IPS-18a (cell line): ENCODE data around the gene DRC7.

Experiments used
- H3K27ac ChIP-seq: one replicate; pipeline ENCODE4 v1.5.1; 2013; ENCODE audit warnings: low read length
- H3K27me3 ChIP-seq: one replicate; pipeline ENCODE4 v1.6.1; 2013; ENCODE audit warnings: mild to moderate bottlenecking, low read length; ENCODE audit not compliant: control insufficient read depth, insufficient read depth
- H3K36me3 ChIP-seq: one replicate; pipeline ENCODE4 v1.6.1; 2013; ENCODE audit warnings: low read depth, low read length; ENCODE audit not compliant: control insufficient read depth
- H3K4me1 ChIP-seq: one replicate; pipeline ENCODE4 v1.6.1; 2013; ENCODE audit warnings: low read depth, low read length; ENCODE audit not compliant: control insufficient read depth
- H3K4me3 ChIP-seq: one replicate; pipeline ENCODE4 v1.5.1; 2013; ENCODE audit warnings: low read length
- H3K9ac ChIP-seq: one replicate; pipeline ENCODE4 v1.6.1; 2013; ENCODE audit warnings: mild to moderate bottlenecking, low read length, moderate library complexity
- H3K9me3 ChIP-seq: one replicate; pipeline ENCODE4 v1.6.1; 2013; ENCODE audit warnings: low read depth, low read length; ENCODE audit not compliant: control insufficient read depth

Gene DRC7

DNA sequence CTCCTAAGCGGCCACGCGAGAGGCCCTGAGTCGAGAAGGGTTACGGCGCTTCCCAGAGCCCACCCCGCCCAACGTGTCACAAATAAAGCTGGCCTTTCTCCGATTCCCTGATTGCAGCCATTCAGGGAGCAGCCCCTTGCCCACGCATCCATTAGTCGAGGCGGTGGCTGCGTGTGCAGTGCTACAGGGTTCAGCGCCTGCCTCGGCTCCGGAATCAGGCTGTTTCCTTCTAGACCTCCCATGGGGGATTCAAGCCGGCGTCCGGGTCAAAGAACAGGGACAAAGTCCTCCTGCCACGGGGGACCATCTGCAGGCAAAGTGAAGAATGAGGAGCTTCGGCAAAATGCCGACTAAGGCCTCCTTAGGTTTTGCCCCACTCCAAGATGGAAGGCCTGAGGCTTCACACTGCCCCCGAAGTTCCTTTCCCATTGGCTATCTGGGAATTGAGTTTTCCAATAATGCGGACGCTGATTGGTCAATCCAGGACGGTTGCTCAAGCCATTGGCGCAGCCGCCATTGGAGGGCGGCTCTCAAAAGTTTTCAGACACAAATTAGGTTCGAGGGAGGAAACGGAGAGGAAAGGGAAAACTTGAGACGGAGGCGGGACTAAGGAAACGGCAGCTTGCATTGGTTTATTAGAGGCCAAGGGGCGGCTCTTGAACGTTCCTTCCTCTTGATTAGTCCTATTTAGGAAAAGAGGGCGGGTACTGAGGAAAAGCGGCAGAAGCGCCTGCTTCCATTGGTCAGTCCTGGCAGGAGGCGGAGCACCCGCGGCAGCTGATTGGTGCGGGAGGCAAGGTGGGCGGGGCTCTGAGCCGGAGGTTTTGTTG lies 40.5 kb downstream of the DRC7 start:
- Histone ChIP-seq H3K4me3 (peak overlapping the region; percentile 91), H3K4me1 (peaks cover 7% of the 10 kb centered on the region), H3K27me3 (no peaks in the 10 kb centered on the region), H3K27ac (peak overlapping the region; percentile 96), H3K9me3 (no peaks in the 10 kb centered on the region), H3K36me3 (no peaks in the 10 kb centered on the region), H3K9ac (peak overlapping the region; percentile 97)

DNA sequence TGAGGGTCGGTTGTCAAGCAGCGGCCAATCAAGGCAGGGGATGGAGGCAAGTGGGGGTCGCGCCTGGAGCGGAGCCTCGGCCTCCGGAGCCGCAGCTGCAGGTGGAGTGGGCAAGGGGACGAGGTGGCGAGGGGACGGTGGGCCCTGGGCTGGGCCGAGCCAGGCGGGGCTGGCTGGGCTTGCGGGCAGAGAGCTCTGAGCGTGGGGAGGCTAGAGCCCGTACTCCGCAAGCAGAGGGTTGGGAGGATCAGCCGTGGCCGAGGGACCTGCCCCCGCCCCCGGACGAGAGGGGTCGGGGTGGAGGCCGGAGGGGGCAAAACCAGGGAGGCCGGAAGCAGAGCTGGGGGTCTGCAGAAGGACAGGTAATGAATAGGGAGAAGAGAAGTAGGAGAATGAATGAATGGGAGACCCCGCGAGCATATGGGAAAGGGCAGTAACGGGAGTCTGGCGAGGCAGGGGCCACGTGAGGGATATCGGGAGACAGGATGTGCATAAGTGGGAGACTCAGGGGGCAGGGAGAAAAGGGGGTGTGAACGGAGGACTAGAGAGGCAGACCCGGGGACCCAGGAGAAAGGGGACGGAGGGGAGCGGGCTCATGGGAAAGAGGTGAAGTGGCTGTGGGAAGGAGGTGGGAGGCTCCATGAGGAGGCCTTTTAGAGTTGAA lies 41.3 kb downstream of the DRC7 start, which contains the start of gene KATNB1:
KATNB1 (plus strand) TSS at position 16 of the 664 bp plus-strand sequence. CDS start 1,474 bp downstream, outside the sequence.
- H3K27ac ChIP-seq: peak within 1 kb of the TSS; percentile 96
- no peaks in the 10 kb centered on the region for H3K9me3 ChIP-seq
- H3K36me3 ChIP-seq: no peaks in the 10 kb centered on the region
- no peaks in the 10 kb centered on the region for H3K27me3 ChIP-seq
- H3K4me3 ChIP-seq: peak within 1 kb of the TSS; percentile 91
- peak within 1 kb of the TSS; percentile 97 for H3K9ac ChIP-seq
- peaks cover 7% of the 10 kb centered on the region for H3K4me1 ChIP-seq

DNA sequence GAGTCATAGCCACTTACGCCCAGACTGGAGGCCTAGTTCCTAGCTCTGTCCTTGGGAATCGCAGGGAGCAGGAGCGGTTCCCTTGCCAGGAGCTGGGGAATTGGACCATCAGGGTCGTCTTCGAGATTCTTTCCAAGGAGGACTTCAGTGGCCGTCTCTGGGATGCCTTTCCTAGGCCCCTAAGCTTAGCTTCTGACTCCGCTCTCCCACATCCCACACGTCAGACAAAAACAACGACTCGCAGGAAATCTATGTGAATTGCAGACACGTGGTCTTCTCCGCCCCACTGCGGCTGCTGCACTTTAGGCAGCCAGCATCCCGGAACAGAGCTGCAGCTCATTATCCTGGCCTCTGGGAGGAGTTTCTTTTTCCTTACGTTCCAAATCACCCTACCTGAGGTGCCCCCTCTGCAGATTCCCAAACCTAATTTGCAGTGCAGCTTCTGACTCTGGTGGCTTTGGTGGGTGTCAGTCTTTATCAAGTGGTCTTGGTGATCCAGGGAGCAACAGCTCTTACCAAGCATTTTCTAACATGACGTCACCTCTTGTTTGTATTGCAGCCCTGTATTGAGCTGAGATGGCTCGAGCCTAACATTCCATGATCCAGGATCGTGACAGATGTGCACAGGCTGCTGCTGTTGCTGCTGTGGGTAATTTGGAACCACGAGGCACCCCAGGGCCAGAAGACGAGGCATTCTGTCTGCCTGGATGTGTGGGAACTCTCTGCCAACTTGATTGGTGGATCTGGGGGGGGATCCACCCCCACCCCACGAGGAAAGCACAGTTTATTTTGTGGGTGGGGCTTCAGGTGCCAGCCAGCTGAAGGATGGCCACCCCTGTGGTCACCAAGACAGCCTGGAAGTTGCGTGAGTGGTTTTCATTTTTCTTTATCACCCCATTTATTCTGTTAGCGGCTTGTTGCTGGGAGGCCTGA lies 42.1 kb downstream of the DRC7 start:
- peaks cover 7% of the 10 kb centered on the region for H3K4me1 ChIP-seq
- H3K27me3 ChIP-seq: no peaks in the 10 kb centered on the region
- H3K4me3 ChIP-seq: peak overlapping the region; percentile 91
- peak overlapping the region; percentile 46 for H3K9ac ChIP-seq
- no peaks in the 10 kb centered on the region for H3K9me3 ChIP-seq
- no peak overlapping the region for H3K27ac ChIP-seq
- no peaks in the 10 kb centered on the region for H3K36me3 ChIP-seq

DNA sequence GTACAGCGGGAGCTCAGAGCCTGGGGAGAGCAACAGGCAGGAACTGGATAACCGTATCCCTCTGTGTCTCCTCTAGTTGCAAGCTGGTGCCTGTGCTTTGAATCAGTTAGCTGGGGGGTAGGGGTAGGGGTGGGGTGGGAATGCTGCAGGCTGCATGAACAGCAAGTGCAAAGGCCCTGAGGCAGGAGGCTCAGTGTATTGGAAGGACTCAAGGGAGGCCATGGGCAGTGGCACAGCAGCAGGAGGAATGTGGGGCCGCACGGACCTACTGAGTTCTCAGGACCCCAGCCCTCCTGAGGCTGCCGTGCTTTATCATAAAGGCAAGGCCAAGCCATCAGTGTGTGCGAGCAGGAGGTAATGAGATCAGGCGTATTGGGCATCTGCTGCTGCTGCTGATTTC lies 44.2 kb downstream of the DRC7 start:
- H3K27me3 ChIP-seq: no peaks in the 10 kb centered on the region
- H3K27ac ChIP-seq: no peak overlapping the region
- peaks cover 4% of the 10 kb centered on the region for H3K36me3 ChIP-seq
- H3K9me3 ChIP-seq: no peaks in the 10 kb centered on the region
- H3K4me1 ChIP-seq: peaks cover 7% of the 10 kb centered on the region
- H3K4me3 ChIP-seq: no peak overlapping the region
- H3K9ac ChIP-seq: no peak overlapping the region

DNA sequence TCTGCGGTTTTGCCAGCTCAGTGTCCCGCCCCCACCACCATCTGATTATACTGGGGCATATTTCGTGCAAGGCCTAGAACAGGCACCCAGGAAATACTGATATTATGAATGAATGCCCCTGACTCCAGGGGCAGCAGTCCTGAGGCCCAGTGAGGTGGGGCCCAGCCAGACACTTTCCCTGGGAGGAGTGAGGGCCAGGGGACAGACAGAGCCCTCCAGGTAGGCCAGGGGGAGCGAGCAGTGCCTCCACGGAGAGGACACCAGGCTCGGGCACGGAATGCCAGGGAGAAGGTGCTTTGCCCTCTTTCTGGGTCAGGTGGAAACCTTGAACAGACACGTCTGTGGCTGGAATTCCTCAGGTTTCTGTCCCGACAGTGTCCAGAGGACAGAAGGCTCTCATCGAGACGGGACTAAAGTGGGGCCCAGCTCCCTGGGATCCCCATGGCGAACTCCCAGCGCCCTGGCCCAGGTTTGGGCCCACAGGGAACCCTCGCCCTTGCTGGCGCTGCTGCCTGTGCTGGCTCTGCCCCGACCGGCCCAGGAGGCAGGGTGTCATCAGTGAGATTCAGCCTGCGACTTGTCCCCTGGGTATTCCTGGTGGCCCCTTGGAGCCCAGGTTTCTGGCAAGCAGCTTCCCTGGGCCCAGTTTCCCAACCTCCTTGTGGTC lies 45.3 kb downstream of the DRC7 start:
- H3K27me3 ChIP-seq: no peaks in the 10 kb centered on the region
- no peak overlapping the region for H3K27ac ChIP-seq
- no peaks in the 10 kb centered on the region for H3K9me3 ChIP-seq
- peaks cover 4% of the 10 kb centered on the region for H3K36me3 ChIP-seq
- H3K4me1 ChIP-seq: peaks cover 7% of the 10 kb centered on the region
- H3K4me3 ChIP-seq: no peak overlapping the region
- H3K9ac ChIP-seq: no peak overlapping the region

DNA sequence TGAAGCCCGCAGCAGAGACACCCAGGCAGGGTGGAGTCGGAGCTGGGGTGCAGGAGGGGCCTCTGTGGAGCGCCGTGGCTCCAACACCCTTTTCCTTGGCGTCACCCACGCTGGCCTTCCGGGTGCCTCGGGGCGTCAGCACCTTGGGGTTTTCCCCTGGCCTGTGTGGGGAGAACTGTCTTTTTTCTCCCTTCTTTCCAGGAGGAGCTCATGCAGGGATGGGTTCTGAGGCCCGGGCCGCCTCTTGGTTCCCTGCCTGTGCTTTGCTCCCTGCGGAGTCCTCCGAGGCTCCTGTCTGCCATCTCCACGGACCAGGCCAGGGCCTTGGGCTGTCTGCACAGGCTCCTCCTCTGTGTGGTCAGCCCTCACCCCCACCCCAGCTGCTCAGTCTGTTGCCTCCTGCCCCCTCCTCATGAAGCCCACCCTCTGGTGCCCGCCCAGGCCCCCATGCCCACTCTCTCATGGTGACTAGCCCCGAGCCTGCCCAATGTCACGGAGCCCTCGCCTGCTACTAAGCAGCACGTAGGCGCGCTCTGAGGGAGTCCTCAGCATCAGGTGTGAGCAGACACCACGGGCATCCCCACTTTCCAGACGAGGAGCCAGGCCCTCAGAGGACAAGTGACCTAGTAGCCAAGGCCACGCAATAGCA lies 45.9 kb downstream of the DRC7 start:
- Histone ChIP-seq H3K9me3 (no peaks in the 10 kb centered on the region), H3K36me3 (peaks cover 4% of the 10 kb centered on the region), H3K4me1 (peaks cover 7% of the 10 kb centered on the region), H3K27me3 (no peaks in the 10 kb centered on the region), H3K27ac (no peak overlapping the region), H3K4me3 (no peak overlapping the region), H3K9ac (no peak overlapping the region)

DNA sequence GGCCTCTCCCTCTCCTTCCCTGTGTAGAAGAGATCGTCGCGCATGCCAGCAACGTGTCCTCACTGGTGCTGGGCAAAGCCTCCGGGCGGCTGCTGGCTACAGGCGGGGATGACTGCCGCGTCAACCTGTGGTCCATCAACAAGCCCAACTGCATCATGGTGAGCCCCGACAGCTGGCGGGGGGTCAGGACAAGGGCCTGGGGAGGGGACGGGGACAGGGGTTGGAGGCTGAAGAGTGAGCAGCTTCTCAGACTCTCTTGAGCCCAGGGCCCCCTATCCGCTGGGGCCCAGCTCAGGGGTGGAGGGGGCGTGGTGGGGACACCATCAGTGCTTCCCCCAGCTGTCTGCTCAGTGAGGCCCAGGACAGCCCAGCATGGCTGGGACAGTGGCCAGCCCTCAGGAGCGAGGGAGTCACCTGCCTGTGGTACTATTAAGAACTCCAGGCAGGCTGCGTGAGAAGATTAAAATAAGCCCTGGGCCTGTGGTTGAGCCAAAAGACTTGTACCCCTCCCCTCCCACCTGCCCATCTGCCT lies 47.1 kb downstream of the DRC7 start:
- no peaks in the 10 kb centered on the region for H3K9me3 ChIP-seq
- no peaks in the 10 kb centered on the region for H3K27me3 ChIP-seq
- H3K27ac ChIP-seq: no peak overlapping the region
- H3K36me3 ChIP-seq: peaks cover 4% of the 10 kb centered on the region
- no peak overlapping the region for H3K4me3 ChIP-seq
- H3K9ac ChIP-seq: no peak overlapping the region
- peaks cover 2% of the 10 kb centered on the region for H3K4me1 ChIP-seq

DNA sequence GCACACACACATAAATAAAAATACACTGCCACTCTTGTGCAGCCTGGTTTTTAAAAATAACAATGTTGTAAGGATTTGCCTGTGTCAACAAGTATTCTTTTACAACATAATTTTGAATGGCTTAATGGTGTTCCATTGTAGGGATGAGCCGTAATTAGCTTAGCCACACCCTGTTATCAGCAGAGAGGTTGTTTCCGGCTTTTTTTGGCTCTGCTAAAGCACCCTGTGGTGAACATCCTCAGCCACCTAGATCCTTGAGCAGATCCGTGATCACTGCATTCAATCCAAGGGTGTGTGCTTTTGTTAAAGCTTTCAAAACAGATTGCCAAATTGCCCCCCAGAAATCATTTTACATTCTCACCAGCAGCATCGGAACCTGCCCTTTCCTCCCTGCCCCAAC lies 47.9 kb downstream of the DRC7 start:
- Histone ChIP-seq H3K36me3 (peaks cover 4% of the 10 kb centered on the region), H3K9ac (no peak overlapping the region), H3K9me3 (no peaks in the 10 kb centered on the region), H3K4me3 (no peak overlapping the region), H3K27ac (no peak overlapping the region), H3K4me1 (no peaks in the 10 kb centered on the region), H3K27me3 (no peaks in the 10 kb centered on the region)

DNA sequence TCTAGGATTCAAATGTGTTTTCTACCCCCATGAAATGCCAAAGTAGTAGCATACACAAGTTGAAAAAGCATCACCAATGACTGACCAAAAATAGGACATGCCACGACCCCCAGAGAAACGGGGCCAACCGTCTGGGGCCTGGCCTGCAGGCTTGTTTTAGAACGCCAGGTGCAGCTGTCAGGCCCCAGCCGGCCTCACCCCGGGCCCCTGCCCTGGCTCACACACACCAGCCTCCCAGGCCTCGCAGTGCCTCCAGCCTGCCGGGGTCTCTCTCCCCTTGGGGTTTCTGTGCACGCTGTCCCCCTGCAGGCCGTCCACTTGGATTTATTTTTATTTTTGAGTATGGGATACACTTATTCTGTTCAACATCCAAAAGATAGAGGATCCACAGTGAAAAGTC lies 48.9 kb downstream of the DRC7 start:
- no peak overlapping the region for H3K27ac ChIP-seq
- no peak overlapping the region for H3K9ac ChIP-seq
- no peaks in the 10 kb centered on the region for H3K4me1 ChIP-seq
- no peaks in the 10 kb centered on the region for H3K9me3 ChIP-seq
- no peaks in the 10 kb centered on the region for H3K27me3 ChIP-seq
- peaks cover 4% of the 10 kb centered on the region for H3K36me3 ChIP-seq
- H3K4me3 ChIP-seq: no peak overlapping the region

DNA sequence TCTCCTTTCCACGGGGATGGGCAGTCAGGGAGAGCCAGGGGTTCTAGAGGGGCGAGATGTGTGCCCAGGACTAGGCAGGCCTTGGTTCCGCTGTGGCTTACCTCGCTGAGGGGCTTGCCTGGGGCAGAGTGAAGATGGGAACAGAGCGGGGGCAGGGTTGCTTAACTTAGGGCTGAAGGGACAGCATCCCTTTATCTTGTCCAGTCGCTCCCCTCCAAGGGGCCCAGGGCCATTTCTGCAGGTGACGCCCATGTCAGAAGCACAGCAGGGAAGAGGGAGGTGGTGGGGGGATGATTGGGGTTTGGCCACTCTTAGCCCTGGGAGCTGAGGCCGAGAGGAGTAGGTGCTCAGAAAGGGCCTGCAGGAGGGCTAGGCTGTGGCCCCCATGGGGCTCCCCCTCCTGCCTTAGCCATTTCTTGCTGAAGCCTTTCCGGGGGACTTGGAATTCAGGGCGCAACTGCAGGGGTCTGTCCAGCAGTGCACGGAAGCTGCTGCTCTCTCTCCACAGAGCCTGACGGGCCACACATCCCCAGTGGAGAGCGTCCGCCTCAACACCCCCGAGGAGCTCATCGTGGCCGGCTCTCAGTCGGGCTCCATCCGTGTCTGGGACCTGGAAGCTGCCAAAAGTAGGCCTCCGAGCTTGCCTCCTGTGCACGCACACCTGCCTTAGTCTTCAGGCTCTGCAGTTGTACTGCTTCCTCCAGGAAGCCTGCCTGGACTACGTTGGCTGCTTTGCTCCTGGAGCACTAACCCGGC lies 49.5 kb downstream of the DRC7 start:
- Histone ChIP-seq H3K9ac (no peak overlapping the region), H3K36me3 (peaks cover 4% of the 10 kb centered on the region), H3K27ac (no peak overlapping the region), H3K4me1 (no peaks in the 10 kb centered on the region), H3K27me3 (no peaks in the 10 kb centered on the region), H3K9me3 (no peaks in the 10 kb centered on the region), H3K4me3 (no peak overlapping the region)
